Right lobe of liver (tissue), 4 donors: ENCODE results near the gene ANKRD55.
"Not testable (repeated sequence)": the region's sequence is repeated elsewhere in the genome, so short reads cannot be mapped to it uniquely, and the experiment has no call there.

Experiments used
- POLR2A ChIP-seq: fragments of 450-650 bp; IDR thresholded peaks from one replicate; pipeline ENCODE4 v1.6.1; 2017; ENCODE audit warnings: antibody characterized with exemption, mild to moderate bottlenecking
- TF ChIP-seq, protein P1 (sequence below), 4 donors: fragments of 200-600 bp in 3 of 4; fragments of 450-650 bp in 1 of 4; IDR thresholded peaks; one replicate each; pipeline versions ENCODE4 v1.5.1 to v1.8.0; 2016 to 2022; ENCODE audit warnings: antibody characterized with exemption in 4 of 4, mild to moderate bottlenecking in 2 of 4
- donor health status: DM: no; HTN: no; CAD: no.
- donor health status: DM: no; HTN: no; CAD: no.
- donor health status: DM: no; HTN: yes; CAD: no.

DNA sequence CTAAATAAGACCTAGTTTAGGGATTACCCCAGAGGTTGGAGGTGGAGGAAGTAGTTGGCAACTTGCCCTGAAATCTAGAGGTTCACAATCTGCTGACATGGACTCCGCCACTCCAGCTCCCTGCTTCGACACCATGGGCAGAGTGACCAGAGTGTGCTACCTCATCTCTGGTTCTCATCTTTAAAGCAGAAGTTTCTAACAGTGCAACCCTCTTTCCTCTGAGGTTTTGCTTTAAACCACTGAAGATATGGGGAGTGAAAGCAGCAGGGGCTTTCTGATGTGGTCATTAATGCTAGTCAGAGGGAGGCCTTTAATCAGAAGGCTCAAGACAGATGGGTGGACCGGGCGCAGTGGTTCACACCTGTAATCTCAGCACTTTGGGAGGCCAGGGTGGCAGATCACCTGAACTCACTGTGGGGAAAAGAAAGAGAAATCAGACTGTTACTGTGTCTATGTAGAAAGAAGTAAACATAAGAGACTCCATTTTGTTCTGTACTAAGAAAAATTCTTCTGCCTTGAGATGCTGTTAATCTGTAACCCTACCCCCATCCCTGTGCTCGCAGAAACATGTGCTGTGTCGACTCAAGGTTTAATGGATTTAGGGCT is 76.4 kb downstream of the ANKRD55 start:
- TF ChIP-seq, protein P1, sequence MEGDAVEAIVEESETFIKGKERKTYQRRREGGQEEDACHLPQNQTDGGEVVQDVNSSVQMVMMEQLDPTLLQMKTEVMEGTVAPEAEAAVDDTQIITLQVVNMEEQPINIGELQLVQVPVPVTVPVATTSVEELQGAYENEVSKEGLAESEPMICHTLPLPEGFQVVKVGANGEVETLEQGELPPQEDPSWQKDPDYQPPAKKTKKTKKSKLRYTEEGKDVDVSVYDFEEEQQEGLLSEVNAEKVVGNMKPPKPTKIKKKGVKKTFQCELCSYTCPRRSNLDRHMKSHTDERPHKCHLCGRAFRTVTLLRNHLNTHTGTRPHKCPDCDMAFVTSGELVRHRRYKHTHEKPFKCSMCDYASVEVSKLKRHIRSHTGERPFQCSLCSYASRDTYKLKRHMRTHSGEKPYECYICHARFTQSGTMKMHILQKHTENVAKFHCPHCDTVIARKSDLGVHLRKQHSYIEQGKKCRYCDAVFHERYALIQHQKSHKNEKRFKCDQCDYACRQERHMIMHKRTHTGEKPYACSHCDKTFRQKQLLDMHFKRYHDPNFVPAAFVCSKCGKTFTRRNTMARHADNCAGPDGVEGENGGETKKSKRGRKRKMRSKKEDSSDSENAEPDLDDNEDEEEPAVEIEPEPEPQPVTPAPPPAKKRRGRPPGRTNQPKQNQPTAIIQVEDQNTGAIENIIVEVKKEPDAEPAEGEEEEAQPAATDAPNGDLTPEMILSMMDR (IDR thresholded peaks at IDR 0.05) = not testable (repeated sequence)
- TF ChIP-seq POLR2A = not testable (repeated sequence)
